Thyroid gland (tissue), 4 donors: ENCODE data around the gene NRSN2. TPM values are rescaled to one million over a fixed set of nuclear protein-coding genes. Genes with fewer than 3 reads are reported as not detected.

ENCODE experiments used
- DNase-seq, 2 donors: peaks; one replicate each; pipeline ENCODE4 v3.0.0-alpha.2; 2019
- H3K27ac ChIP-seq, 3 donors: fragments of 200-600 bp; sonication (generic); 1 replicate in 2 of 3; 2 replicates in 1 of 3; pipeline ENCODE4 v1.5.1; 2016 to 2019; ENCODE audit warnings: mild to moderate bottlenecking in 1 of 3, moderate library complexity in 1 of 3
- H3K27me3 ChIP-seq: fragments of 200-600 bp; sonication (generic); one replicate; pipeline ENCODE4 v1.5.1; 2019
- H3K36me3 ChIP-seq, 2 donors: fragments of 200-600 bp; sonication (generic); one replicate each; pipeline ENCODE4 v1.5.1; 2016 to 2019
- H3K4me1 ChIP-seq, 2 donors: fragments of 200-600 bp; sonication (generic); one replicate each; pipeline ENCODE4 v1.5.1; 2017 to 2019
- H3K4me3 ChIP-seq, 3 donors: fragments of 200-600 bp; sonication (generic); replicated peaks in 1 of 3; 1 replicate in 2 of 3; 2 replicates in 1 of 3; pipeline ENCODE4 v1.5.1; 2016; ENCODE audit warnings: mild to moderate bottlenecking in 1 of 3
- H3K9me3 ChIP-seq: fragments of 200-600 bp; sonication (generic); one replicate; pipeline ENCODE4 v1.5.1; 2017
- POLR2A ChIP-seq, 2 donors: fragments of 450-650 bp; IDR thresholded peaks; one replicate each; pipeline ENCODE4 v1.6.1; 2017; ENCODE audit warnings: antibody characterized with exemption in 2 of 2, mild to moderate bottlenecking in 2 of 2, moderate library complexity in 1 of 2
- WGBS, 2 donors: methylation state at CpG; one replicate each; pipeline ENCODE4 v1.1.5; 2017; 5-methylcytosine and 5-hydroxymethylcytosine counted together
- intact Hi-C: fragments of 100-400 bp; cut with DNase I; formaldehyde crosslinking; loops from one replicate; pipeline ENCODE4 v1.15.1; 2023
- total RNA-seq, 4 donors: library from RNA; depleted of rRNA; stranded (reverse); fragments of >200 nt; gene quantifications; one replicate each; pipeline ENCODE4 v1.2.3, GENCODE V29; 2016
- TF ChIP-seq, protein P1 (sequence below), 6 experiments: fragments of 200-600 bp in 3 of 6; fragments of 450-650 bp in 3 of 6; sonication (generic) in 3 of 6; IDR thresholded peaks; one replicate each; pipeline ENCODE4 v1.5.1; 2016 to 2019; ENCODE audit warnings: antibody characterized with exemption in 6 of 6, mild to moderate bottlenecking in 2 of 6, inconsistent platforms in 1 of 6, moderate library complexity in 1 of 6

NRSN2 gene
- total RNA-seq, 4 donors from 2014 or later = 29.8 to 56.7 (median 42.4) TPM

DNA sequence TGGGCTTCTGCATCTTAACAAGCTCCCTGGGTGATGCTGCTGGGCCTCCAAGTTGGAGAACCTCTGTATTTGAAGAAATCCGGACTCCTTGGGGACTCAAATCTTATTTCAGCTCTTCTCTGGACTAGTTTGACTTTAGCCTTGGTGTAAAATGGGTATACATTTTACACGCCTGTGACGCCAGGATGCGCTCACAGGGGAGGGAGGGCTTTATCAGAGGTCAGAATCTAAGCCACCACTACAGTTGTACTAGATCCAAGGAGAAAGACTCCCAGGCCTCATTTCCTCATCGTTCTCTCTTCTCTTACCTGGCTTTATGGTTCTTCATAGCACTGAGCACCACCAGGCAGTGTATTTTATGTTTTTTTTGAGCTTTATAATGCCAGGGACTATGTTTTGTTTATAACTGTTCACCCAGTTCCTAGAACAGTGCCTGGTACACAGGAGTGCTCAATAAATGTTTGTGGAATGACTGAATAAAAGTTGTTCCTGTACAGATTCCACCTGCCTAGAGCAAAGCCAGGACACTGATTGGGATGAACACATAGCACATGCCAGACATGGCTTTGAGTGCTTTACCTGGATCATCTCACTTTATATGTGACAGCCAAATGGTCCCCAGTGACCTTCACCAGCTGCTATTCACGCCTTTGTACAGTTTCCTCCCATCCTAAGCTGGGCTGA, 56.1 kb downstream of the NRSN2 start:
- TF ChIP-seq, protein P1, sequence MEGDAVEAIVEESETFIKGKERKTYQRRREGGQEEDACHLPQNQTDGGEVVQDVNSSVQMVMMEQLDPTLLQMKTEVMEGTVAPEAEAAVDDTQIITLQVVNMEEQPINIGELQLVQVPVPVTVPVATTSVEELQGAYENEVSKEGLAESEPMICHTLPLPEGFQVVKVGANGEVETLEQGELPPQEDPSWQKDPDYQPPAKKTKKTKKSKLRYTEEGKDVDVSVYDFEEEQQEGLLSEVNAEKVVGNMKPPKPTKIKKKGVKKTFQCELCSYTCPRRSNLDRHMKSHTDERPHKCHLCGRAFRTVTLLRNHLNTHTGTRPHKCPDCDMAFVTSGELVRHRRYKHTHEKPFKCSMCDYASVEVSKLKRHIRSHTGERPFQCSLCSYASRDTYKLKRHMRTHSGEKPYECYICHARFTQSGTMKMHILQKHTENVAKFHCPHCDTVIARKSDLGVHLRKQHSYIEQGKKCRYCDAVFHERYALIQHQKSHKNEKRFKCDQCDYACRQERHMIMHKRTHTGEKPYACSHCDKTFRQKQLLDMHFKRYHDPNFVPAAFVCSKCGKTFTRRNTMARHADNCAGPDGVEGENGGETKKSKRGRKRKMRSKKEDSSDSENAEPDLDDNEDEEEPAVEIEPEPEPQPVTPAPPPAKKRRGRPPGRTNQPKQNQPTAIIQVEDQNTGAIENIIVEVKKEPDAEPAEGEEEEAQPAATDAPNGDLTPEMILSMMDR (IDR thresholded peaks at IDR 0.05) = no peak
- no peak for TF ChIP-seq POLR2A (IDR thresholded peaks at IDR 0.05)
- Histone ChIP-seq H3K4me1 (peaks cover 0 to 6% of the 10 kb centered on the region in 2 donors), H3K9me3 (no peaks in the 10 kb centered on the region), H3K4me3 (no peak overlapping the region), H3K27me3 (no peaks in the 10 kb centered on the region), H3K27ac (no peak overlapping the region), H3K36me3 (no peaks in the 10 kb centered on the region)
- intact Hi-C loops = loop anchor here (10.0 kb wide), 2 partner anchors 48 to 62 kb away; partner anchors contain the start of gene TBC1D20
- no peak for DNase-seq
- 89 to 95% methylated on average over 6 of the region's 6 CpGs for WGBS, 2 donors

GRCh38 chr20:403582-403957, 56.7 kb downstream of the NRSN2 start:
- Histone ChIP-seq H3K36me3 (no peaks in the 10 kb centered on the region), H3K4me3 (no peak overlapping the region), H3K9me3 (no peaks in the 10 kb centered on the region), H3K4me1 (peaks cover 0 to 6% of the 10 kb centered on the region in 2 donors), H3K27ac (no peak overlapping the region), H3K27me3 (no peaks in the 10 kb centered on the region)
- 95 to 98% methylated on average over 3 of the region's 3 CpGs for WGBS, 2 donors
- intact Hi-C loops = loop anchor here (10.0 kb wide), 2 partner anchors 49 to 61 kb away; partner anchors contain the start of gene TBC1D20
- DNase-seq = no peak
- TF ChIP-seq, protein P1 (IDR thresholded peaks at IDR 0.05) = no peak
- no peak for TF ChIP-seq POLR2A (IDR thresholded peaks at IDR 0.05)

- H3K36me3 ChIP-seq = no peaks in the 10 kb centered on the region
- no peak for DNase-seq
- H3K4me3 ChIP-seq = no peak overlapping the region
- H3K27me3 ChIP-seq = no peaks in the 10 kb centered on the region
- intact Hi-C loops = loop anchor here (10.0 kb wide), 2 partner anchors 49 to 61 kb away; partner anchors contain the start of gene TBC1D20
- H3K4me1 ChIP-seq = peaks cover 2 to 9% of the 10 kb centered on the region in 2 donors
- 94 to 98% methylated on average over 4 of the region's 4 CpGs for WGBS, 2 donors
- no peaks in the 10 kb centered on the region for H3K9me3 ChIP-seq
- H3K27ac ChIP-seq = no peak overlapping the region
- TF ChIP-seq, protein P1 (IDR thresholded peaks at IDR 0.05) = no peak
- no peak for TF ChIP-seq POLR2A (IDR thresholded peaks at IDR 0.05)
These were observed 57.2 kb downstream of the NRSN2 start for GRCh38 chr20:404088-404487.

Other genes with a start within 250 kb of the NRSN2 start
- gene DEFB126, start 204.5 kb upstream of the NRSN2 start, total RNA-seq = not detected
- not detected for gene DEFB127, start 189.7 kb upstream of the NRSN2 start, total RNA-seq
- gene DEFB128, start 157.4 kb upstream of the NRSN2 start, total RNA-seq = not detected
- gene DEFB129, start 119.9 kb upstream of the NRSN2 start, total RNA-seq = not detected
- gene DEFB132, start 89.4 kb upstream of the NRSN2 start, total RNA-seq = not detected
- gene C20orf96, start 56.4 kb upstream of the NRSN2 start, total RNA-seq = 1 to 10 TPM; 4.1 to 9.5 (median 7.0) TPM
- gene ZCCHC3, start 49.5 kb upstream of the NRSN2 start, total RNA-seq = 10 to 100 TPM; 20.2 to 28.4 (median 22.3) TPM
- 10 to 100 TPM in 1 of 4 donors, 1 to 10 TPM in 3; 7.1 to 12.9 (median 9.0) TPM for gene SOX12, start 21.6 kb upstream of the NRSN2 start, total RNA-seq
- gene TRIB3, start 33.6 kb downstream of the NRSN2 start, total RNA-seq = 10 to 100 TPM in 2 of 4 donors, 1 to 10 TPM in 2; 6.1 to 16.5 (median 8.1) TPM
- 10 to 100 TPM; 49.2 to 90.2 (median 71.0) TPM for gene RBCK1, start 61.2 kb downstream of the NRSN2 start, total RNA-seq
- 10 to 100 TPM; 34.1 to 40.5 (median 35.6) TPM for gene TBC1D20, start 115.4 kb downstream of the NRSN2 start, total RNA-seq
- gene CSNK2A1, start 196.7 kb downstream of the NRSN2 start, total RNA-seq = 100 to 1,000 TPM in 3 of 4 donors, 10 to 100 TPM in 1; 88.0 to 153 (median 105) TPM